ENCODE data around the gene GNAQ.

GNAQ gene

DNA sequence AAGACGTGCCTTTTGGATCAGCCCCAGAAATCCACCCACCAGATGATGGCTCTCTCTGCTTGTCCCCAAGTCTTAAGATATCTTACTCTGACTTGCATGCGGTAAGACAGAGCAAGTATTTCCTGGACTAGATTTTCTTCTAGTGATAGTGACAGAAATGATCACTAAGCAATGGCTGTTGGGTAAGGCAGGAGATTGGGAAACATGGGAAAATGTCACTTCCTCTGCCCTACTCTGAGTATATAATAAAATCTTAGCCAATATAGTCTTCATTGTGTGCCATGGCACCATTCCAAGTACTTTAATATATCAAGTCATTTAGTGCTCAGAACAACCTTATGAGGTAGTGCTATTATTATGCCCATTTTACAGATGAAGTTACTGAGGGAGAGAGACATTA, 352.5 kb downstream of the GNAQ start:
- CTCF ChIA-PET: no interaction called here
- TF ChIP-seq, protein P1, sequence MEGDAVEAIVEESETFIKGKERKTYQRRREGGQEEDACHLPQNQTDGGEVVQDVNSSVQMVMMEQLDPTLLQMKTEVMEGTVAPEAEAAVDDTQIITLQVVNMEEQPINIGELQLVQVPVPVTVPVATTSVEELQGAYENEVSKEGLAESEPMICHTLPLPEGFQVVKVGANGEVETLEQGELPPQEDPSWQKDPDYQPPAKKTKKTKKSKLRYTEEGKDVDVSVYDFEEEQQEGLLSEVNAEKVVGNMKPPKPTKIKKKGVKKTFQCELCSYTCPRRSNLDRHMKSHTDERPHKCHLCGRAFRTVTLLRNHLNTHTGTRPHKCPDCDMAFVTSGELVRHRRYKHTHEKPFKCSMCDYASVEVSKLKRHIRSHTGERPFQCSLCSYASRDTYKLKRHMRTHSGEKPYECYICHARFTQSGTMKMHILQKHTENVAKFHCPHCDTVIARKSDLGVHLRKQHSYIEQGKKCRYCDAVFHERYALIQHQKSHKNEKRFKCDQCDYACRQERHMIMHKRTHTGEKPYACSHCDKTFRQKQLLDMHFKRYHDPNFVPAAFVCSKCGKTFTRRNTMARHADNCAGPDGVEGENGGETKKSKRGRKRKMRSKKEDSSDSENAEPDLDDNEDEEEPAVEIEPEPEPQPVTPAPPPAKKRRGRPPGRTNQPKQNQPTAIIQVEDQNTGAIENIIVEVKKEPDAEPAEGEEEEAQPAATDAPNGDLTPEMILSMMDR (IDR thresholded peaks at IDR 0.05; ENCODE audit: control extremely low read depth, extremely low read depth, low read depth, missing control alignments): no peak
- no peak for DNase-seq (ENCODE audit: extremely low spot score)
- POLR2A ChIA-PET: no interaction called here

DNA sequence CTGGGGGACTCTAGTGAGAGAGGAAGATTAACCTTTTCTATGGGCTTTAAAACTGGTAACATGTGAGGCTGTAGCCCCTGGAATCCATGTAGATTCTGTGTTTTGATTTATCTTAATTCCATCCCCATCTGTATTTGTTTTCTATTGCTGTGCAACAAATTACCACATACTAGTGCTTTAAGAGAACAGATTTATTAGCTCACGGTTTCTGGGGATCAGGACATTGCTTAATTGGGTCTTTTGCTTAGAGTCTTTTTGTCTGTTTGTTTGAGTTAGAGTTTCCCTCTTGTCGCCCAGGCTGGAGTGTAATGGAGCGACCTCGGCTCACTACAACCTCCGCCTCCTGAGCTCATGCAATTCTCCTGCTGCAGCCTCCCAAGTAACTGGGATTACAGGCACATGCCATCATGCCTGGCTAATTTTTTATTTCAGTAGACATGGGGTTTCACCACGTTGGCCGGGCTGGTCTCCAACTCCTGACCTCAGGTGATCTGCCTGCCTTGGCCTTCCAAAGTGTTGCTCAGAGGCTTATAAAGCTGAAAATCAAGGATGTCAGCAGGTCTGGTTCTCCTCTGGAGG, 353.6 kb downstream of the GNAQ start:
- ChIA-PET CTCF (interaction anchor here (0.7 kb wide), 1 partner anchor 11 kb away, joined by 3 read pairs; no protein-coding TSS in a partner anchor), POLR2A (no interaction called here)
- no peak for DNase-seq (ENCODE audit: extremely low spot score)
- TF ChIP-seq, protein P1 (IDR thresholded peaks at IDR 0.05; ENCODE audit: control extremely low read depth, extremely low read depth, low read depth, missing control alignments): no peak

DNA sequence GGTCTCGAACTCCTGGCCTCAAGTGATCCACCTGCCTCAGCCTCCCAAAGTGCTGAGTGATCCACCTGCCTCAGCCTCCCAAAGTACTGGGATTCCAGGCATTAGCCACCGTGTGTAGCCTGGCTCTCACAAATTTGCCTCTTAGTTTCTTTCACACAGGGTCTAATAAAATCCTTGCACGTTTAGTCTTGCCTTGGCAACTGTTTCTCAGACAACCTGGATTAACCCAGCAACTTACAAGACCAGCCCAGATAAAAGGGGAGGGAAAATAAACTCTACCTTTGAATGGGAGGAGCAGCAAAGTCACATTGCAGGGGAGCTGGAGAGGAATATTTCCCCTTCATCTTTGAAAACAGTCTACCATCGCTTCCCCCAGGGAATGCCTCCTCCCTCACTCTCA, 354.2 kb downstream of the GNAQ start:
- CTCF ChIA-PET: interaction anchor here (0.7 kb wide), 1 partner anchor 11 kb away, joined by 3 read pairs; no protein-coding TSS in a partner anchor
- POLR2A ChIA-PET: no interaction called here
- no peak for DNase-seq (ENCODE audit: extremely low spot score)
- TF ChIP-seq, protein P1 (IDR thresholded peaks at IDR 0.05; ENCODE audit: control extremely low read depth, extremely low read depth, low read depth, missing control alignments): no peak

DNA sequence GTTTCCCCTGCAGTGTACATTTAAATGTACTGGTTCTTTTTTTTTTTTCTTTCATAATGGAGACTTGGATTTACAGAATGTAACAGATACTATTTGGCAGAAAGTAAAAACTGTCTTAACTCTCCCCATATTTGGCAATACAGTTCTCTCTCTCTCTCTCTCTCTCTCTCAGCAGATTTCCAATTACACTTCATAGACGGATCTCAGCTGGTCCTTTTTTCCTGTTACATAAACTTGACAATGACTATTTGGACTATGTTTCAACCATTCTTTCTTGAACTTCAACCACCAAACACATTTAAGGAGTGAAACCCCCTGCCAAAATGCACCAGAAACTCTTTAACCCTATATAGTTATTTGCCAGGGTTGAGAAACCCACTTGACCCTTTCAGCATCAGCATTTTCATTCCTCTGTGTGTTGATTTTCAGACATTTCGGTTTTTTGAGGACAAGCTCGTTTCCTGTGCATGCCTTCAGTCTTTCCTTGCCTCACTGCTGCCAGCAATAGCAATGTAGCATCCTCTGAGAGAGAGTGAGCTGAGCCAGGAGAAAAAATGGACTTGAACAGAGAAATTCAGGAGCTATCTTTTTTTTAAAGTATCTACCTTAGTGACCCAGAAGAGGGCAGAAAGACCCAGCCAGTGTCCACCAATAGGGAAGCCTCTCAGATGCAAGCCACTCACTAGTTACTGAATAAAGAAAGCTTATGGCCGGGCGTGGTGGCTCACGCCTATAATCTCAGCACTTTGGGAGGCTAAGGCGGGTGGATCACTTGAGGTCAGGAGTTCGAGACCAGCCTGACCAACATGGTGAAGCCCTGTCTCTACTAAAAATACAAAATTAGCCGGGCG, 357.4 kb downstream of the GNAQ start:
- TF ChIP-seq, protein P1 (IDR thresholded peaks at IDR 0.05; ENCODE audit: control extremely low read depth, extremely low read depth, low read depth, missing control alignments): no peak
- no peak for DNase-seq (ENCODE audit: extremely low spot score)
- ChIA-PET POLR2A (no interaction called here), CTCF (interaction anchor here (1.0 kb wide), 1 partner anchor 361 kb away, joined by 3 read pairs; no protein-coding TSS in a partner anchor)

DNA sequence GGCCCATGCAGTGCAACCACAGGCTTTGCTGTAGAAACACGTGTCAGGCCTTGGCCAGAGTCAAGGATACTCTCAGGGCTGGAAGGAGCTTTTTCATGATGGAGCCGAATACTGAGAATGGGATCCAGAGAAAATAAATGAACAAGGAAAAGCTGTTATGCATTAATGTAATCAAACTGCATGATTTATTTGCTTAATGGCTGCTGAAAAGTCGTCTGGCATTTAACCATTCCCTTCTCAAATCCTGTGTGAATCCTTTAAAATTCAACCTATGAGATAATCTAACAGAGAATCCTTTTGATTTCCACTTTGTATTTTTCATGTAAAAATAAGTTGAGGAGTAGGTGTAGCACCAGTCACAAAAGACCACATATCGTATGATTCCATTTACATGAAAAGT, 359.4 kb downstream of the GNAQ start:
- DNase-seq (ENCODE audit: extremely low spot score): no peak
- TF ChIP-seq, protein P1 (IDR thresholded peaks at IDR 0.05; ENCODE audit: control extremely low read depth, extremely low read depth, low read depth, missing control alignments): no peak
- CTCF ChIA-PET: interaction anchor here (1.3 kb wide), 1 partner anchor 36 kb away, joined by 3 read pairs; no protein-coding TSS in a partner anchor
- POLR2A ChIA-PET: no interaction called here

DNA sequence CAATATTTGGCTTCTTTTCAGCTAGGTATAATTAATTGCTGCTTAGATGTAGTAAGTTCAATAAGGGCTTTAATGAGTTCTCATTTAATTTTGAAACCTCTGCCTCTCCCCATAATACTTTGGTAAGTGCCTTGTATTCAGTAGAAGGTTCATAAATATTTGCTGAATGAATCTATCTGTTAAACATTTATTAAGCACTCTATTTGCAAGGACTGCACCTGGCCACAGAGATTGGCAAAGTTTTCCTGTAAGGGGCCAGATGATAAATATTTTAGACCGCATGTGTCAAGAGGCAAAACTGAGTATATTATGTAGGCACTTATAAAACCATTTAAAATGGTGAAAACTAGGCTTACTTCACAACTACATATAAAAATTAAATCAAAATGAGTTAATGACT, 364.5 kb downstream of the GNAQ start:
- DNase-seq (ENCODE audit: extremely low spot score): no peak
- TF ChIP-seq, protein P1 (IDR thresholded peaks at IDR 0.05; ENCODE audit: control extremely low read depth, extremely low read depth, low read depth, missing control alignments): no peak
- ChIA-PET POLR2A (no interaction called here), CTCF (no interaction called here)

All from GM10248 (cell line).